ENCODE measurements around the gene SEMA3F.

DNA sequence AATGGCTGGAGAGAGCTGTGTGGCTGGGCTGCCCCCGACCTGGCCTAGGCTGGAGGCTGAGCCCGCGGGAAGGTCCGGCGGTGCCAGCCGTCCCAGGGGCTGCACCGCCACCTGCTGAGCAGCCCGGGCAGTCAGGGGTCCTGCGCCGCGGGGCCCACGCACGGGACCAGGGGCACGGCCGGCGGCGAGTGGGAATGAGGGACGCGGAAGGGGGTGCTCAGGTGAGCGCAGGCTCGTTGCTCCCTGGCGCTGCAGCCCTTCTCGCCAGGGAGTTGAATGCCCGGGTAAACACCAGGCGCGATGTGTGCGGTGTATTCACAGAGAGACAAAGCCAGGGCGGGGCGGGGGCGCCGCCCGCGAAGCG is 666 bp upstream of the SEMA3F start:
- TF ChIP-seq, protein P1, sequence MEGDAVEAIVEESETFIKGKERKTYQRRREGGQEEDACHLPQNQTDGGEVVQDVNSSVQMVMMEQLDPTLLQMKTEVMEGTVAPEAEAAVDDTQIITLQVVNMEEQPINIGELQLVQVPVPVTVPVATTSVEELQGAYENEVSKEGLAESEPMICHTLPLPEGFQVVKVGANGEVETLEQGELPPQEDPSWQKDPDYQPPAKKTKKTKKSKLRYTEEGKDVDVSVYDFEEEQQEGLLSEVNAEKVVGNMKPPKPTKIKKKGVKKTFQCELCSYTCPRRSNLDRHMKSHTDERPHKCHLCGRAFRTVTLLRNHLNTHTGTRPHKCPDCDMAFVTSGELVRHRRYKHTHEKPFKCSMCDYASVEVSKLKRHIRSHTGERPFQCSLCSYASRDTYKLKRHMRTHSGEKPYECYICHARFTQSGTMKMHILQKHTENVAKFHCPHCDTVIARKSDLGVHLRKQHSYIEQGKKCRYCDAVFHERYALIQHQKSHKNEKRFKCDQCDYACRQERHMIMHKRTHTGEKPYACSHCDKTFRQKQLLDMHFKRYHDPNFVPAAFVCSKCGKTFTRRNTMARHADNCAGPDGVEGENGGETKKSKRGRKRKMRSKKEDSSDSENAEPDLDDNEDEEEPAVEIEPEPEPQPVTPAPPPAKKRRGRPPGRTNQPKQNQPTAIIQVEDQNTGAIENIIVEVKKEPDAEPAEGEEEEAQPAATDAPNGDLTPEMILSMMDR (conservative IDR thresholded peaks at IDR 0.05 in 1 of 2, IDR thresholded peaks at IDR 0.05 in 1 of 2; ENCODE audit: low read depth in 1 of 2, low read length in 2 of 2), result peak; percentile 5 to 25
- no peak for TF ChIP-seq EZH2 (IDR thresholded peaks at IDR 0.05; ENCODE audit: low read length, missing control alignments)

Measured in fibroblast of lung (primary cell).